Measurements from ENCODE around the gene HSDL2.

The HSDL2 gene

DNA sequence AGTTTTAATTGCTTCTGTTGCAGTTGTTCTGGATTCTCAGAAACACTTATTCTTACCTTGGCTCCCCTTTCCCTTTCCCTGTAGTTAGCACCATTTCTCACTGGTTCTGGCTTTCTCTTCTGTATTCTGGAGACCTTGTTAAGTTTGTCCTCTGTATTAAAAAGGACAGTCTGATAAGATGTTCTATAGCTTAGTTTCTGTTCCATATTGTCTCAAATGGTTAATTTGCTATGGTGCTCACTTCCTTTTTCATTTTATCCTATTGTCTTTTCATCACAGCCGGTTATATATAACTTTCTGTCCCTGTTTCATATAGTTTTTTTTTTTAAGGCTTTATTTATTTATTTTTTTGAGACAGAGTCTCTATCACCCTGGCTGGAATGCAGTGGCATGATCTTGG is 65.3 kb downstream of the HSDL2 start:
- no peak for ATAC-seq
- no peak for TF ChIP-seq CSDC2 (CRISPR knock-in tag; IDR thresholded peaks at IDR 0.05)

DNA sequence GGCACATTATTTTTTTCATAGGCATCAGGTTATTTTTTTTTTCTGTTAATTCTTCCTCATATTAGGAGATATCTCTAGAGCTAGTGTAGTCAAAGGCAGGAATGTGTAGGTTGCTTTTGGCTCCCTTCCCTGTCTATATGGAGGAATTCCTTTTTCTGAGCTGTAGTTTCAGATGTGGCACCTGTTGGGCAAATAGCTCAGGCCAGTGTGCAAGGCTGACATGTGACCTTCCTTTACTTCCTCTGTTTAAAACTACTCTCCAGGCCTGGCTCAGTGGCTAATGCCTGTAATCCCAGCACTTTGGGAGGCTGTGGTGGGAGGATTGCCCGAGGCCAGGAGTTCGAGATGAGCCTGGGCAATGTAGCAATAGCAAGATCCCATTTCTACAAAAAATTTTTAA is 66.2 kb downstream of the HSDL2 start:
- ATAC-seq, result no peak
- TF ChIP-seq SNAI2 (CRISPR knock-in tag; IDR thresholded peaks at IDR 0.05), result no peak
- TF ChIP-seq ZNF70 (CRISPR knock-in tag; IDR thresholded peaks at IDR 0.05), result no peak
- TF ChIP-seq ESRRG (CRISPR knock-in tag; IDR thresholded peaks at IDR 0.05), result no peak
- no peak for TF ChIP-seq CSDC2 (CRISPR knock-in tag; IDR thresholded peaks at IDR 0.05)
- TF ChIP-seq ISL1 (CRISPR knock-in tag; IDR thresholded peaks at IDR 0.05), result no peak
- TF ChIP-seq TOX (CRISPR knock-in tag; IDR thresholded peaks at IDR 0.05; ENCODE audit: borderline replicate concordance), result no peak
- no peak for TF ChIP-seq BACH2 (CRISPR knock-in tag; IDR thresholded peaks at IDR 0.05; ENCODE audit: borderline replicate concordance)
- TF ChIP-seq ZFP30 (CRISPR knock-in tag; IDR thresholded peaks at IDR 0.05), result no peak
- TF ChIP-seq, protein P1, sequence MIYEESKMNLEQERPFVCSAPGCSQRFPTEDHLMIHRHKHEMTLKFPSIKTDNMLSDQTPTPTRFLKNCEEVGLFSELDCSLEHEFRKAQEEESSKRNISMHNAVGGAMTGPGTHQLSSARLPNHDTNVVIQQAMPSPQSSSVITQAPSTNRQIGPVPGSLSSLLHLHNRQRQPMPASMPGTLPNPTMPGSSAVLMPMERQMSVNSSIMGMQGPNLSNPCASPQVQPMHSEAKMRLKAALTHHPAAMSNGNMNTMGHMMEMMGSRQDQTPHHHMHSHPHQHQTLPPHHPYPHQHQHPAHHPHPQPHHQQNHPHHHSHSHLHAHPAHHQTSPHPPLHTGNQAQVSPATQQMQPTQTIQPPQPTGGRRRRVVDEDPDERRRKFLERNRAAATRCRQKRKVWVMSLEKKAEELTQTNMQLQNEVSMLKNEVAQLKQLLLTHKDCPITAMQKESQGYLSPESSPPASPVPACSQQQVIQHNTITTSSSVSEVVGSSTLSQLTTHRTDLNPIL (CRISPR knock-in tag; IDR thresholded peaks at IDR 0.05; ENCODE audit: low read depth), result no peak
- no peak for TF ChIP-seq OSR1 (CRISPR knock-in tag; IDR thresholded peaks at IDR 0.05)
- TF ChIP-seq POU6F1 (CRISPR knock-in tag; IDR thresholded peaks at IDR 0.05; ENCODE audit: borderline replicate concordance, low read depth), result no peak
- TF ChIP-seq, protein P2, sequence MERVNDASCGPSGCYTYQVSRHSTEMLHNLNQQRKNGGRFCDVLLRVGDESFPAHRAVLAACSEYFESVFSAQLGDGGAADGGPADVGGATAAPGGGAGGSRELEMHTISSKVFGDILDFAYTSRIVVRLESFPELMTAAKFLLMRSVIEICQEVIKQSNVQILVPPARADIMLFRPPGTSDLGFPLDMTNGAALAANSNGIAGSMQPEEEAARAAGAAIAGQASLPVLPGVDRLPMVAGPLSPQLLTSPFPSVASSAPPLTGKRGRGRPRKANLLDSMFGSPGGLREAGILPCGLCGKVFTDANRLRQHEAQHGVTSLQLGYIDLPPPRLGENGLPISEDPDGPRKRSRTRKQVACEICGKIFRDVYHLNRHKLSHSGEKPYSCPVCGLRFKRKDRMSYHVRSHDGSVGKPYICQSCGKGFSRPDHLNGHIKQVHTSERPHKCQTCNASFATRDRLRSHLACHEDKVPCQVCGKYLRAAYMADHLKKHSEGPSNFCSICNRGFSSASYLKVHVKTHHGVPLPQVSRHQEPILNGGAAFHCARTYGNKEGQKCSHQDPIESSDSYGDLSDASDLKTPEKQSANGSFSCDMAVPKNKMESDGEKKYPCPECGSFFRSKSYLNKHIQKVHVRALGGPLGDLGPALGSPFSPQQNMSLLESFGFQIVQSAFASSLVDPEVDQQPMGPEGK (CRISPR knock-in tag; IDR thresholded peaks at IDR 0.05; ENCODE audit: borderline replicate concordance), result no peak
- TF ChIP-seq, protein P3, sequence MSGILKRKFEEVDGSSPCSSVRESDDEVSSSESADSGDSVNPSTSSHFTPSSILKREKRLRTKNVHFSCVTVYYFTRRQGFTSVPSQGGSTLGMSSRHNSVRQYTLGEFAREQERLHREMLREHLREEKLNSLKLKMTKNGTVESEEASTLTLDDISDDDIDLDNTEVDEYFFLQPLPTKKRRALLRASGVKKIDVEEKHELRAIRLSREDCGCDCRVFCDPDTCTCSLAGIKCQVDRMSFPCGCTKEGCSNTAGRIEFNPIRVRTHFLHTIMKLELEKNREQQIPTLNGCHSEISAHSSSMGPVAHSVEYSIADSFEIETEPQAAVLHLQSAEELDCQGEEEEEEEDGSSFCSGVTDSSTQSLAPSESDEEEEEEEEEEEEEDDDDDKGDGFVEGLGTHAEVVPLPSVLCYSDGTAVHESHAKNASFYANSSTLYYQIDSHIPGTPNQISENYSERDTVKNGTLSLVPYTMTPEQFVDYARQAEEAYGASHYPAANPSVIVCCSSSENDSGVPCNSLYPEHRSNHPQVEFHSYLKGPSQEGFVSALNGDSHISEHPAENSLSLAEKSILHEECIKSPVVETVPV (CRISPR knock-in tag; IDR thresholded peaks at IDR 0.05), result no peak
- TF ChIP-seq ZNF8 (CRISPR knock-in tag; IDR thresholded peaks at IDR 0.05), result no peak
- TF ChIP-seq ZNF565 (CRISPR knock-in tag; conservative IDR thresholded peaks at IDR 0.05; ENCODE audit: low read depth), result no peak

DNA sequence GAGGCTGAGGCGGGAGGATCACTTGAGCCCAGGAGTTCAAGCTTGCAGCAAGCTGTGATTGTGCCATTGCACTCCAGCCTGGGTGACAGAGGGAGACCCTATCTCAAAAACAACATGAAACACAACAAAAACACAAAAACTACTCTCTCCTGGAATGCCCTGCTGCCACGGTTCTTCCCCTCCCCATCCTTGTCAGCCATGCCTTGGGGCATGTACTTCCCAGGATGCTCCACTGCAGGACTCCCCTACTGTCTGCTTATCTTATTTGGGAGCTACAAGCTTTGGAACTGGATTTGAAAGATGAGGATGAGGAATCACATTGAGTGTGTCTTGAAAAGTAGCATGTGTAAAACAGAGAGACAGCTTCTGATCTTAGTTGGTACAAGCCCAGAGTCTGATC is 66.6 kb downstream of the HSDL2 start:
- TF ChIP-seq, protein P2 (CRISPR knock-in tag; IDR thresholded peaks at IDR 0.05; ENCODE audit: borderline replicate concordance), result no peak
- TF ChIP-seq TCF4 (CRISPR knock-in tag; IDR thresholded peaks at IDR 0.05; ENCODE audit: borderline replicate concordance) (no peak), ZFP3 (CRISPR knock-in tag; IDR thresholded peaks at IDR 0.05) (no peak), ZC3H10 (CRISPR knock-in tag; IDR thresholded peaks at IDR 0.05) (no peak), SNAI2 (CRISPR knock-in tag; IDR thresholded peaks at IDR 0.05) (no peak), ZNF8 (CRISPR knock-in tag; IDR thresholded peaks at IDR 0.05) (no peak), RARB (CRISPR knock-in tag; IDR thresholded peaks at IDR 0.05) (no peak)
- TF ChIP-seq, protein P1 (CRISPR knock-in tag; IDR thresholded peaks at IDR 0.05; ENCODE audit: low read depth), result no peak

DNA sequence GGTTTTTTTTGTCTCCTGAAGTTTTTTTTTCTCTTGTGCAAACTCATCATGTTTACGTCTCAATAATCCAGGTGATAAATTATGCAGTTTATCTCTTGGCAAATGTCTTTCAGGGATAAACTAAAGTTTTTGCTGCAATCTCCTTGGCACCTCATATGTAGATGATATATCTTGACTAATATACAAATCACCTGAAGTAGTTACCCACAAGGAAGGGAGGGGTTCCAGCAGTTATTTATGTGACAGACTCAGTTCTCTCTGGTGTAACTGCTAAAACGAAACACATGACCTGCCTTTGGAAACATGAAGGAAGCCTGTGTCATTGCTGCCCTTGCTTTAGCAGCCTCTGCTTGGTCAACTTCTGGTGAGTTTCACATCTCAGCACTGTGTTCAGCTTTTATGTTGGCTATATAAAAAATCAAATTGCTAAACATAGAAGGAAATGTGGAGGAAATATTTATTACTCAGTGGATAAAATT is 67.4 kb downstream of the HSDL2 start:
- ATAC-seq, result peak; percentile 92
- no peak for TF ChIP-seq ESRRG (CRISPR knock-in tag; IDR thresholded peaks at IDR 0.05)
- TF ChIP-seq ISL1 (CRISPR knock-in tag; IDR thresholded peaks at IDR 0.05), result no peak
- TF ChIP-seq ZFP3 (CRISPR knock-in tag; IDR thresholded peaks at IDR 0.05), result no peak
- TF ChIP-seq ZNF565 (CRISPR knock-in tag; conservative IDR thresholded peaks at IDR 0.05; ENCODE audit: low read depth), result no peak
- TF ChIP-seq ZNF70 (CRISPR knock-in tag; IDR thresholded peaks at IDR 0.05), result no peak
- TF ChIP-seq CSDC2 (CRISPR knock-in tag; IDR thresholded peaks at IDR 0.05), result no peak
- no peak for TF ChIP-seq PPARA (CRISPR knock-in tag; IDR thresholded peaks at IDR 0.05; ENCODE audit: borderline replicate concordance)
- no peak for TF ChIP-seq GLIS3 (CRISPR knock-in tag; IDR thresholded peaks at IDR 0.05)
- TF ChIP-seq TOX (CRISPR knock-in tag; IDR thresholded peaks at IDR 0.05; ENCODE audit: borderline replicate concordance), result no peak

More for the DNA sequence above, 66.6 kb downstream of the HSDL2 start:
- peak; percentile 34 for ATAC-seq

Data from SK-N-SH treated with all-trans-retinoic acid at 6 μM for 48 hours (cell line).